ENCODE data around the gene TMEM17. TPM values are rescaled to one million over a fixed set of nuclear protein-coding genes. Genes with fewer than 3 reads are reported as not detected.

TMEM17 gene
- total and polyA plus RNA-seq, 2 experiments from 2014 or later: 0.94 to 1.7 TPM

DNA sequence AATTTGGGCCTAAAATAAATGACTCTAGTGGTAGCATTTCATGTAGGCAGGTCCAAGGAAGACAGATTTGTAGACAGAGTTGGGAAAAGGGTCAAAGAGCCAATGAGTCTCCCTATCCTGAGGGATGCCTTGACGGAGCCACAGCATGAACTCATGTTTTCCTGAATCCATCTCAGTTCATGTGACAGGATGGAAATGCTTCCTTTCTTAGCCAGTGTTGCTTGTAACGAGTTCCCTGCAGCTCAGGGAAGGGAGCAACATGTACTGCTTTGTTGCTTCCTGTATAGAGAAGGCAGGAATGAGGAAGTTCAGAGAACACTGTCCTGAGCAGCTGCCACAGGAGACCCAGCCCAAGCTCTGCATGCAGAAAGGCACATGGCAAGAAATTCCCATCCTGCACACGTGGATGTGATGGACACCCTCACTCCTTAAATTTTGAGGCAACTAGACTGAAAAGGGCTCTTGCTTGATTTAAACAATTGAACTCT lies 27.9 kb downstream of the TMEM17 start (continued):
- TF ChIP-seq, protein P1, sequence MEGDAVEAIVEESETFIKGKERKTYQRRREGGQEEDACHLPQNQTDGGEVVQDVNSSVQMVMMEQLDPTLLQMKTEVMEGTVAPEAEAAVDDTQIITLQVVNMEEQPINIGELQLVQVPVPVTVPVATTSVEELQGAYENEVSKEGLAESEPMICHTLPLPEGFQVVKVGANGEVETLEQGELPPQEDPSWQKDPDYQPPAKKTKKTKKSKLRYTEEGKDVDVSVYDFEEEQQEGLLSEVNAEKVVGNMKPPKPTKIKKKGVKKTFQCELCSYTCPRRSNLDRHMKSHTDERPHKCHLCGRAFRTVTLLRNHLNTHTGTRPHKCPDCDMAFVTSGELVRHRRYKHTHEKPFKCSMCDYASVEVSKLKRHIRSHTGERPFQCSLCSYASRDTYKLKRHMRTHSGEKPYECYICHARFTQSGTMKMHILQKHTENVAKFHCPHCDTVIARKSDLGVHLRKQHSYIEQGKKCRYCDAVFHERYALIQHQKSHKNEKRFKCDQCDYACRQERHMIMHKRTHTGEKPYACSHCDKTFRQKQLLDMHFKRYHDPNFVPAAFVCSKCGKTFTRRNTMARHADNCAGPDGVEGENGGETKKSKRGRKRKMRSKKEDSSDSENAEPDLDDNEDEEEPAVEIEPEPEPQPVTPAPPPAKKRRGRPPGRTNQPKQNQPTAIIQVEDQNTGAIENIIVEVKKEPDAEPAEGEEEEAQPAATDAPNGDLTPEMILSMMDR (conservative IDR thresholded peaks at IDR 0.05; ENCODE audit: low read depth in 2 of 2): no peak
- no peak for TF ChIP-seq NANOG (IDR thresholded peaks at IDR 0.05; ENCODE audit: borderline replicate concordance)
- TF ChIP-seq ZNF331 (CRISPR knock-in tag; IDR thresholded peaks at IDR 0.05; ENCODE audit: low read depth): no peak
- TF ChIP-seq POLR2AphosphoS5 (IDR thresholded peaks at IDR 0.05; ENCODE audit: low read depth): no peak
- TF ChIP-seq STAT1 (IDR thresholded peaks at IDR 0.05; ENCODE audit: unreplicated experiment): no peak
- TF ChIP-seq EZH2phosphoT487 (IDR thresholded peaks at IDR 0.05; ENCODE audit: unreplicated experiment): no peak
- TF ChIP-seq, protein P2, sequence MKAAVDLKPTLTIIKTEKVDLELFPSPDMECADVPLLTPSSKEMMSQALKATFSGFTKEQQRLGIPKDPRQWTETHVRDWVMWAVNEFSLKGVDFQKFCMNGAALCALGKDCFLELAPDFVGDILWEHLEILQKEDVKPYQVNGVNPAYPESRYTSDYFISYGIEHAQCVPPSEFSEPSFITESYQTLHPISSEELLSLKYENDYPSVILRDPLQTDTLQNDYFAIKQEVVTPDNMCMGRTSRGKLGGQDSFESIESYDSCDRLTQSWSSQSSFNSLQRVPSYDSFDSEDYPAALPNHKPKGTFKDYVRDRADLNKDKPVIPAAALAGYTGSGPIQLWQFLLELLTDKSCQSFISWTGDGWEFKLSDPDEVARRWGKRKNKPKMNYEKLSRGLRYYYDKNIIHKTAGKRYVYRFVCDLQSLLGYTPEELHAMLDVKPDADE (IDR thresholded peaks at IDR 0.05): no peak
- no peak for TF ChIP-seq ZNF114 (CRISPR knock-in tag; IDR thresholded peaks at IDR 0.05)
- no peak for TF ChIP-seq EZH2 (IDR thresholded peaks at IDR 0.05; ENCODE audit: low read depth, unreplicated experiment)

DNA sequence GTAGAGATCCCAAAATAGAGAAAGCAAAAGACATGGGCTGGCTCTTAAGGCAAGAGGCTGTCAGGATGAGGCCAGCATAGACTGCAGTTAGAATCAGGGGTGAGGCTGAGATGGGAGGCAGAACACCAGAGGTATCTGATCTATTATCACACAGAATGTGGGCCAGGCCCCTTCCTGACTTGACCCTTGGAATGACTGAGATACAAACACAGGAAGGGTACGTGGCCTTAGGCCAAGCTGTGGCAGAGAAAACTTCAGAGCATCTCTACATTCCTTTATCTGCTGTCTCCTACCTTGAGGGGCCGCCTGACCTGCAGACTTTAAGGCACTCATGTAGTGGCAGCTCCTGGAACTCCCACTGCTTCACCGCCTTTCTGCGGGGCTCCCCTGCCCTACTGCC lies 28.4 kb downstream of the TMEM17 start:
- Histone ChIP-seq H3K4me2 (no peak overlapping the region), H4K20me1 (replicated peaks; ENCODE audit: insufficient read depth) (no peaks in the 10 kb centered on the region), H3K4me3 (no peak overlapping the region), H3K9me2 (ENCODE audit: insufficient read depth) (no peaks in the 10 kb centered on the region), H3K27ac (ENCODE audit: low read depth) (no peak overlapping the region), H3K36me3 (ENCODE audit: insufficient read depth) (no peaks in the 10 kb centered on the region), H3K79me2 (replicated peaks; ENCODE audit: insufficient read depth) (no peaks in the 10 kb centered on the region), H2AFZ (peak overlapping the region; percentile 91), H3K27me3 (ENCODE audit: insufficient read depth) (no peaks in the 10 kb centered on the region), H3F3A (replicated peaks; ENCODE audit: low read depth) (no peaks in the 10 kb centered on the region), H3K4me1 (ENCODE audit: insufficient read depth) (peaks cover 18% of the 10 kb centered on the region; the same call in 1 of the 2 replicates)
- H3K36me3 Mint-ChIP-seq (ENCODE audit: low read depth): no peaks in the 10 kb centered on the region
- ATAC-seq: peak; percentile 39
- H3K4me1 Mint-ChIP-seq: peaks cover 35% of the 10 kb centered on the region
- DNase-seq (ENCODE audit: low spot score): no peak
- peaks cover 1% of the 10 kb centered on the region for H3K27me3 Mint-ChIP-seq (ENCODE audit: insufficient read depth, low read depth, poor library complexity)
- H3K4me3 Mint-ChIP-seq: no peak overlapping the region
- H3K9me3 Mint-ChIP-seq: no peaks in the 10 kb centered on the region
- H3K27ac Mint-ChIP-seq: no peak overlapping the region
- TF ChIP-seq EZH2phosphoT487 (IDR thresholded peaks at IDR 0.05; ENCODE audit: unreplicated experiment) (no peak), STAT1 (IDR thresholded peaks at IDR 0.05; ENCODE audit: unreplicated experiment) (no peak), ZNF331 (CRISPR knock-in tag; IDR thresholded peaks at IDR 0.05; ENCODE audit: low read depth) (no peak), POLR2AphosphoS5 (IDR thresholded peaks at IDR 0.05; ENCODE audit: low read depth) (no peak), NANOG (IDR thresholded peaks at IDR 0.05; ENCODE audit: borderline replicate concordance) (no peak), ZNF114 (CRISPR knock-in tag; IDR thresholded peaks at IDR 0.05) (no peak), CREB1 (CRISPR knock-in tag; IDR thresholded peaks at IDR 0.05; ENCODE audit: low read depth) (no peak), JUNB (IDR thresholded peaks at IDR 0.05; ENCODE audit: unreplicated experiment) (no peak)
- TF ChIP-seq, protein P1 (conservative IDR thresholded peaks at IDR 0.05; ENCODE audit: low read depth in 2 of 2): no peak
- TF ChIP-seq, protein P2 (IDR thresholded peaks at IDR 0.05): no peak
